A673 (cell line): ENCODE results near the gene USF3. TPM values are rescaled to one million over a fixed set of nuclear protein-coding genes. Genes with fewer than 3 reads are reported as not detected.

Experiments
- BruUV-seq: library from RNA; stranded (reverse); fragments of 400-500 nt; replicated peaks from 2 replicates; lab custom pipeline; 2021; lab: Mats Ljungman, UMichigan
- CTCF ChIA-PET: fragments of 300-600 bp; sonication (Branson Sonifier 250); formaldehyde crosslinking; loops from one replicate; lab custom pipeline; 2022; ENCODE audit warnings: antibody characterized with exemption; lab: Charles Lee
- POLR2A ChIA-PET: fragments of 300-600 bp; sonication (Branson Sonifier 250); formaldehyde crosslinking; loops from one replicate; lab custom pipeline; 2022; ENCODE audit warnings: antibody characterized with exemption; ENCODE audit not compliant: low non-redundant PET; lab: Charles Lee
- DNase-seq: peaks from one replicate; pipeline ENCODE4 v3.0.0-alpha.2; 2015; ENCODE audit warnings: low spot score
- H3K27ac ChIP-seq: fragments of 200-600 bp; sonication (generic); 2 replicates; pipeline ENCODE4 v1.5.1; 2016; ENCODE audit warnings: mixed run types, low read depth, mild to moderate bottlenecking, mixed read lengths, antibody characterized with exemption, low read length; ENCODE audit not compliant: poor library complexity, severe bottlenecking
- H3K27me3 ChIP-seq: fragments of 200-600 bp; sonication (generic); replicated peaks from 2 replicates; pipeline ENCODE4 v1.6.1; 2017; ENCODE audit warnings: mixed run types, low read depth, mild to moderate bottlenecking, mixed read lengths, antibody characterized with exemption, low read length; ENCODE audit not compliant: insufficient read depth, poor library complexity
- H3K36me3 ChIP-seq: fragments of 200-600 bp; sonication (generic); 2 replicates; pipeline ENCODE4 v1.6.1; 2016; ENCODE audit warnings: mixed run types, mild to moderate bottlenecking, mixed read lengths, antibody characterized with exemption, low read length; ENCODE audit not compliant: insufficient read depth, poor library complexity, severe bottlenecking
- H3K4me1 ChIP-seq: fragments of 200-600 bp; sonication (generic); 2 replicates; pipeline ENCODE4 v1.6.1; 2017; ENCODE audit warnings: mixed run types, mild to moderate bottlenecking, mixed read lengths, antibody characterized with exemption, low read length; ENCODE audit not compliant: insufficient read depth, poor library complexity, severe bottlenecking
- H3K4me3 ChIP-seq: fragments of 200-600 bp; sonication (generic); 2 replicates; pipeline ENCODE4 v1.5.1; 2016; ENCODE audit warnings: low read depth, mixed run types, mild to moderate bottlenecking, mixed read lengths, low read length; ENCODE audit not compliant: poor library complexity, severe bottlenecking
- H3K9me3 ChIP-seq: fragments of 200-600 bp; sonication (generic); 2 replicates; pipeline ENCODE4 v1.6.1; 2016; ENCODE audit warnings: mixed run types, low read depth, mild to moderate bottlenecking, mixed read lengths, antibody characterized with exemption, low read length; ENCODE audit not compliant: poor library complexity, severe bottlenecking
- CTCF ChIP-seq: fragments of 300-800, 200-600 bp; sonication (generic); conservative IDR thresholded peaks from 2 replicates; pipeline ENCODE4 v1.5.1; 2017; ENCODE audit warnings: low read depth, mild to moderate bottlenecking, antibody characterized with exemption, low read length, moderate library complexity, mixed read lengths
- EZH2 ChIP-seq: fragments of 200-600 bp; sonication (generic); IDR thresholded peaks from 2 replicates; pipeline ENCODE4 v1.6.1; 2017; ENCODE audit warnings: borderline replicate concordance, low read depth, mild to moderate bottlenecking, mixed read lengths, antibody characterized with exemption, low read length; ENCODE audit not compliant: poor library complexity, severe bottlenecking
- intact Hi-C: fragments of 100-400 bp; cut with micrococcal nuclease; formaldehyde crosslinking; loops from one replicate; pipeline ENCODE4 v1.10.0; 2022; ENCODE audit not compliant: unreplicated experiment
- total RNA-seq: library from RNA; stranded (reverse); gene quantifications from 2 replicates; pipeline ENCODE4 v1.2.3, GENCODE V29; 2021

Gene USF3
- total RNA-seq, 1 experiment from 2014 or later = 9.7 TPM

GRCh38 chr3:113717308-113717707 lies 20.9 kb upstream of the USF3 start:
- ChIA-PET POLR2A (no interaction called here), CTCF (no interaction called here)
- Histone ChIP-seq H3K36me3 (peaks cover 50% of the 10 kb centered on the region), H3K27ac (no peak overlapping the region), H3K4me3 (no peak overlapping the region), H3K9me3 (no peaks in the 10 kb centered on the region), H3K4me1 (no peaks in the 10 kb centered on the region), H3K27me3 (no peaks in the 10 kb centered on the region)
- intact Hi-C loops = no loop called here
- no TSS peak for BruUV-seq
- no peak for DNase-seq
- TF ChIP-seq EZH2 = no peak
- TF ChIP-seq CTCF = no peak

- ChIA-PET CTCF (no interaction called here), POLR2A (no interaction called here)
- intact Hi-C loops = no loop called here
- H3K9me3 ChIP-seq = no peaks in the 10 kb centered on the region
- no peaks in the 10 kb centered on the region for H3K27me3 ChIP-seq
- DNase-seq = no peak
- no peaks in the 10 kb centered on the region for H3K4me1 ChIP-seq
- TF ChIP-seq EZH2 (no peak), CTCF (no peak)
- BruUV-seq = no TSS peak
- H3K4me3 ChIP-seq = no peak overlapping the region
- H3K36me3 ChIP-seq = peaks cover 24% of the 10 kb centered on the region
- no peak overlapping the region for H3K27ac ChIP-seq
Measured at GRCh38 chr3:113714702-113715101, 18.3 kb upstream of the USF3 start.

GRCh38 chr3:113712129-113712528 lies 15.7 kb upstream of the USF3 start:
- no peak for TF ChIP-seq CTCF
- no peak for TF ChIP-seq EZH2
- no TSS peak for BruUV-seq
- CTCF ChIA-PET = no interaction called here
- peaks cover 5% of the 10 kb centered on the region for H3K36me3 ChIP-seq
- DNase-seq = no peak
- intact Hi-C loops = no loop called here
- H3K27me3 ChIP-seq = no peaks in the 10 kb centered on the region
- H3K9me3 ChIP-seq = no peaks in the 10 kb centered on the region
- no peaks in the 10 kb centered on the region for H3K4me1 ChIP-seq
- H3K4me3 ChIP-seq = no peak overlapping the region
- POLR2A ChIA-PET = interaction anchor here (0.6 kb wide), 1 partner anchor 633 kb away, joined by 7 read pairs; no protein-coding TSS in a partner anchor
- no peak overlapping the region for H3K27ac ChIP-seq
